Neutrophil (primary cell): Measurements from ENCODE around the gene SLC29A1.

Experiments
- H3K27ac ChIP-seq: fragments of 200-600 bp; sonication (generic); 2 replicates; pipeline ENCODE4 v1.5.1; 2016; ENCODE audit warnings: mild to moderate bottlenecking, moderate library complexity
- H3K27me3 ChIP-seq: fragments of 200-600 bp; sonication (generic); 2 replicates; pipeline ENCODE4 v1.6.0; 2016; ENCODE audit warnings: mild to moderate bottlenecking
- H3K36me3 ChIP-seq: fragments of 200-600 bp; sonication (generic); 2 replicates; pipeline ENCODE4 v1.5.1; 2017
- H3K4me1 ChIP-seq, 2 experiments: fragments of 200-600 bp in 1 of 2; sonication (generic) in 1 of 2; 1 replicate in 1 of 2; 2 replicates in 1 of 2; pipeline versions ENCODE4 v1.5.1 to v1.6.1; 2013 to 2016; ENCODE audit warnings: low read depth in 1 of 2, low read length in 1 of 2, mild to moderate bottlenecking in 1 of 2, moderate library complexity in 1 of 2; ENCODE audit not compliant: control insufficient read depth in 1 of 2, insufficient read depth in 1 of 2
- H3K4me3 ChIP-seq, 2 experiments: fragments of 200-600 bp in 1 of 2; sonication (generic) in 1 of 2; 1 replicate in 1 of 2; 2 replicates in 1 of 2; pipeline ENCODE4 v1.5.1; 2013 to 2016; ENCODE audit warnings: low read depth in 1 of 2, low read length in 1 of 2, mild to moderate bottlenecking in 1 of 2, moderate library complexity in 1 of 2
- H3K9me3 ChIP-seq: fragments of 200-600 bp; sonication (generic); 2 replicates; pipeline ENCODE4 v1.5.1; 2016
- TF ChIP-seq, protein P1 (sequence below): fragments of 200-600 bp; sonication (generic); IDR thresholded peaks from 2 replicates; pipeline ENCODE4 v1.5.1; 2016; ENCODE audit warnings: antibody characterized with exemption

SLC29A1 gene

GRCh38 chr6:44234101-44235025 is 11.0 kb downstream of the SLC29A1 start:
- Histone ChIP-seq H3K36me3 (no peaks in the 10 kb centered on the region), H3K9me3 (no peaks in the 10 kb centered on the region), H3K27ac (no peak overlapping the region), H3K27me3 (no peaks in the 10 kb centered on the region), H3K4me1 (peaks cover 68 to 71% of the 10 kb centered on the region in 2 experiments), H3K4me3 (no peak overlapping the region)
- TF ChIP-seq, protein P1, sequence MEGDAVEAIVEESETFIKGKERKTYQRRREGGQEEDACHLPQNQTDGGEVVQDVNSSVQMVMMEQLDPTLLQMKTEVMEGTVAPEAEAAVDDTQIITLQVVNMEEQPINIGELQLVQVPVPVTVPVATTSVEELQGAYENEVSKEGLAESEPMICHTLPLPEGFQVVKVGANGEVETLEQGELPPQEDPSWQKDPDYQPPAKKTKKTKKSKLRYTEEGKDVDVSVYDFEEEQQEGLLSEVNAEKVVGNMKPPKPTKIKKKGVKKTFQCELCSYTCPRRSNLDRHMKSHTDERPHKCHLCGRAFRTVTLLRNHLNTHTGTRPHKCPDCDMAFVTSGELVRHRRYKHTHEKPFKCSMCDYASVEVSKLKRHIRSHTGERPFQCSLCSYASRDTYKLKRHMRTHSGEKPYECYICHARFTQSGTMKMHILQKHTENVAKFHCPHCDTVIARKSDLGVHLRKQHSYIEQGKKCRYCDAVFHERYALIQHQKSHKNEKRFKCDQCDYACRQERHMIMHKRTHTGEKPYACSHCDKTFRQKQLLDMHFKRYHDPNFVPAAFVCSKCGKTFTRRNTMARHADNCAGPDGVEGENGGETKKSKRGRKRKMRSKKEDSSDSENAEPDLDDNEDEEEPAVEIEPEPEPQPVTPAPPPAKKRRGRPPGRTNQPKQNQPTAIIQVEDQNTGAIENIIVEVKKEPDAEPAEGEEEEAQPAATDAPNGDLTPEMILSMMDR: no peak

DNA sequence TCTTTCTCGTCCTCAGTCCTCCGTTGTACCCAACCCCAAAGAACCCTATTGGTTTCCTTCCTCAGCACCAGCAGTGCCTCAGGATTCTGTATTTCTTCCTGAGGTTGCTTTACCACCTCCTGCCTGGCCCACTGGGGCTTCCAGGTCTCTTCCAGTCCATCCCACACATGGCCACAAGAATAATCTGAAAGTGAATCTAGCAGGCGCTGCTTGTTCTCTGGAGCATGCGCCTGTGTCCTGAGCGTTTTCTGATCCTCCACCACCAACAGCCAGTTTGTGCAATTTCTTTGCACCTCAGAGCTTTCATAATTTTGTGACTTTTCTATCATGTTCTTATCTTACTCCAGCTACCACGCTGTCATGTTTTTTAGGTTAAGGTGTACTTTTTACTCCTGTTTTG is 11.9 kb downstream of the SLC29A1 start:
- H3K4me1 ChIP-seq: peaks cover 59 to 62% of the 10 kb centered on the region in 2 experiments
- TF ChIP-seq, protein P1: no peak
- H3K4me3 ChIP-seq: no peak overlapping the region
- H3K36me3 ChIP-seq: no peaks in the 10 kb centered on the region
- no peaks in the 10 kb centered on the region for H3K27me3 ChIP-seq
- H3K9me3 ChIP-seq: no peaks in the 10 kb centered on the region
- H3K27ac ChIP-seq: no peak overlapping the region

DNA sequence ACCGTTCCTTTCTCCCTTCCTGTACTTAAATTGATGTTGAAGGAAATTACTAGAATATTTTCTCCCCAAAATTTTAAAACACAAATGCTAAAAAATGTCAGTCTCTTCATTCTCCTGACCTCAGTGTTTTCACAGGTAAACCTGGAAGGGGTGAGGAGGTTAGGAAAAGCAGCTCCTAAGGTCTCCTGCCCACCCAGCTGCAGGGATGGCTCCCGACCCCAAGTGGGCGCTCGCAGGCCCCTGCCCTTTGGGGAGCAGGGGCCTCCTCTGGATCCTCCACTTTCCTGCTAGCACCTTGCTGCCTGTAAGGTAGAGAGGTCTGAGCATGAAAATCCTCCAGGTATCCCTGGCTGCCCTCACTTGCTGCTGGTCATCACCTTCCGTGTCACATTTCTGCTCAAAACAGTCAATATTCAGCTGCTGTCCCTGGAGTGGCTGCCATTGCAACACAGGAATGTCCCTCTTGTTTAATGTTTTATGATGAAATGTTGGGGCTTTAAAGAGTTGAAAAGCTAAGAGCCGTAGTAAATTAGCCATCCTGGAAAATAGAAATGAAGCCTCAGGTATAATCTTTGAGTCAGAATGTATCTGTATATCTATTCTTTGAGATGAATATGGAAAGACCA is 12.6 kb downstream of the SLC29A1 start:
- TF ChIP-seq, protein P1: no peak
- Histone ChIP-seq H3K27me3 (no peaks in the 10 kb centered on the region), H3K4me3 (no peak overlapping the region), H3K36me3 (no peaks in the 10 kb centered on the region), H3K27ac (no peak overlapping the region), H3K9me3 (no peaks in the 10 kb centered on the region), H3K4me1 (peaks cover 58 to 61% of the 10 kb centered on the region in 2 experiments)

- peaks cover 55 to 57% of the 10 kb centered on the region in 2 experiments for H3K4me1 ChIP-seq
Observed at GRCh38 chr6:44237021-44237812, 13.8 kb downstream of the SLC29A1 start.

More at GRCh38 chr6:44237021-44237812, 13.8 kb downstream of the SLC29A1 start:
- no peaks in the 10 kb centered on the region for H3K36me3 ChIP-seq
- peak overlapping the region; percentile 67 to 97 for H3K4me3 ChIP-seq
- H3K27me3 ChIP-seq: no peaks in the 10 kb centered on the region
- TF ChIP-seq, protein P1: no peak
- peak overlapping the region; percentile 70 for H3K27ac ChIP-seq
- H3K9me3 ChIP-seq: no peaks in the 10 kb centered on the region
